Measurements from ENCODE around the gene FRMD5. TPM values are rescaled to one million over a fixed set of nuclear protein-coding genes. Genes with fewer than 3 reads are reported as not detected.

Gene FRMD5
- total RNA-seq, 6 experiments from 2014 or later, result not detected

DNA sequence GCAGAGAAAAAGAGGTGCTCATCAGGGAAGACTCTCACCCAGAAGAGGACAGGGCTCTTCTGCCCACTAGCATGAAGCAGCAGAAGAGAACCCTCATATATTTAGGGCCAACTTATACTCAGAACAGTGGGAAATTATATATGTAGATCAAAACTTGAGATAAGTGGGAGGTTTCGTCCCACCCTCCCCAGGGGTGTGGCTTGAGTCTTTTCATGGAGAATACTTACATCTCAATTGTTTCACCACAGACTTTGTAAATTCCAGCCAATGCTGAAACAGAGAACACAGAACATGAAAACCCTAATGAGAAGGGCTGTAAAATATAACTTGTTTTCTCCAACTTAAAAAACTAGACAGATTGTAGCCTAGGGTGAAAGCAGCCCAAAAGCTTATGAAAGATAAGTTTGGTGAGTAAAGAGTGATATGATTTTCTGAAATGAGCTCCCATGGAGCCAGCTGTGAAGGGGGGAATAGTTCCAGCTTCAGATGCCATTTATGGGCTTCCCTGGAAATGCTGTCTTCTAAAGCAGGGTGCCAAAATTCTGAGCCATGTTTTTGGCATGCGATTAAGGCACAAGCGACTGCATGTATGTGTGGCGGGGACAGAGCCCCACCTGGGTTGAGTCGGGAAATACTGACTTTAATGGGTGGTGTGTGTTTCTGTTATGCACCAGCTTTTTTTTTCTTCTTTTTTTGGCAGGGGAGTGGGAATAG is 275.4 kb downstream of the FRMD5 start:
- no peak overlapping the region for H3K27ac ChIP-seq
- 74% methylated on average over 4 of the region's 5 CpGs for WGBS (ENCODE audit: insufficient coverage, low coverage, low lambda C conversion rate, missing lambda C conversion rate)
- no peak for ATAC-seq
- no peaks in the 10 kb centered on the region for H3K36me3 ChIP-seq
- no peaks in the 10 kb centered on the region for H3K9me3 ChIP-seq
- TF ChIP-seq, protein P1, sequence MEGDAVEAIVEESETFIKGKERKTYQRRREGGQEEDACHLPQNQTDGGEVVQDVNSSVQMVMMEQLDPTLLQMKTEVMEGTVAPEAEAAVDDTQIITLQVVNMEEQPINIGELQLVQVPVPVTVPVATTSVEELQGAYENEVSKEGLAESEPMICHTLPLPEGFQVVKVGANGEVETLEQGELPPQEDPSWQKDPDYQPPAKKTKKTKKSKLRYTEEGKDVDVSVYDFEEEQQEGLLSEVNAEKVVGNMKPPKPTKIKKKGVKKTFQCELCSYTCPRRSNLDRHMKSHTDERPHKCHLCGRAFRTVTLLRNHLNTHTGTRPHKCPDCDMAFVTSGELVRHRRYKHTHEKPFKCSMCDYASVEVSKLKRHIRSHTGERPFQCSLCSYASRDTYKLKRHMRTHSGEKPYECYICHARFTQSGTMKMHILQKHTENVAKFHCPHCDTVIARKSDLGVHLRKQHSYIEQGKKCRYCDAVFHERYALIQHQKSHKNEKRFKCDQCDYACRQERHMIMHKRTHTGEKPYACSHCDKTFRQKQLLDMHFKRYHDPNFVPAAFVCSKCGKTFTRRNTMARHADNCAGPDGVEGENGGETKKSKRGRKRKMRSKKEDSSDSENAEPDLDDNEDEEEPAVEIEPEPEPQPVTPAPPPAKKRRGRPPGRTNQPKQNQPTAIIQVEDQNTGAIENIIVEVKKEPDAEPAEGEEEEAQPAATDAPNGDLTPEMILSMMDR (IDR thresholded peaks at IDR 0.05), result no peak
- TF ChIP-seq POLR2A (IDR thresholded peaks at IDR 0.05), result no peak
- H3K4me3 ChIP-seq, result no peak overlapping the region
- H3K4me1 ChIP-seq, result no peaks in the 10 kb centered on the region
- intact Hi-C loops (cut with DNase I), result no loop called here
- H3K27me3 ChIP-seq, result no peaks in the 10 kb centered on the region
- no peak for DNase-seq

DNA sequence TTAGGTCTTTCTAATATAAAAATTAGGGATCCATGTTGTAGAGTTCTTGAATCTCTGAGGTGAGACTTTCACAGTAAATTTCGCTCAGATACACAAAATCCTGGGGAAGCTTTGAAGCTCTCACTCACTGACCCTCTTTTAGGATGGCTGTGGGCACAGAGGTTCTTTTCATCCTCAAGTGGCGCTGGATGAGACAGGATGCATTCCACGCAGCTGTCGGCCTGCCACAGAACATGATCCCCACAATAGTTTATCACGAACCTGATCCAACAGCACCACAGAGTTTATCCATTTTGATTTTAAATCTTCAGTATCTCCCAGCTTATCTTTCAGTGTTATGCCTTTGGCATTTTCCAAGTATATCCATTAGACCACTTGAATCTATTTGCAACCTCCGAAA is 276.4 kb downstream of the FRMD5 start:
- WGBS (ENCODE audit: insufficient coverage, low coverage, low lambda C conversion rate, missing lambda C conversion rate), result 64% methylated on average over 5 of the region's 6 CpGs
- ATAC-seq (no peak), DNase-seq (no peak)
- H3K9me3 ChIP-seq, result no peaks in the 10 kb centered on the region
- no peaks in the 10 kb centered on the region for H3K27me3 ChIP-seq
- H3K27ac ChIP-seq, result no peak overlapping the region
- H3K4me1 ChIP-seq, result no peaks in the 10 kb centered on the region
- H3K4me3 ChIP-seq, result no peak overlapping the region
- TF ChIP-seq, protein P1 (IDR thresholded peaks at IDR 0.05), result no peak
- TF ChIP-seq POLR2A (IDR thresholded peaks at IDR 0.05), result no peak
- intact Hi-C loops (cut with DNase I), result no loop called here
- no peaks in the 10 kb centered on the region for H3K36me3 ChIP-seq

DNA sequence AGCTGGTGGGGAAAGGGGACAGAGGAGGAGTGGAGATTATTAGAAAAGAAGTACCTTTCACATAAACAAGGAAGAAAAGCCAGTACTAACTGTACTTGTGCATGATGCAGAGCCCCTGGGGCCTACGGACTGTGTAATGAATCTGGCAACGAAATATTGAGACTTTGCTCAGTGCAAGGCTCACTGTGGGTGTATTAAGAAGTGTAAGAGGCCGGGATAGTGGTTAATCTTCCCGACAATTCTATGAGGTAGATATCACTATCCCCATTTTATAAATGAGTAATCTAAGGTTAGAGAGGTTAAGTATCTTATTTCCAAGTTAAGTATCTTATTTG is 278.8 kb downstream of the FRMD5 start:
- Histone ChIP-seq H3K4me1 (no peaks in the 10 kb centered on the region), H3K36me3 (no peaks in the 10 kb centered on the region), H3K27me3 (no peaks in the 10 kb centered on the region), H3K9me3 (no peaks in the 10 kb centered on the region), H3K4me3 (no peak overlapping the region), H3K27ac (no peak overlapping the region)
- DNase-seq (no peak), ATAC-seq (no peak)
- WGBS (ENCODE audit: insufficient coverage, low coverage, low lambda C conversion rate, missing lambda C conversion rate), result 80% methylated on average over 4 of the region's 4 CpGs
- intact Hi-C loops (cut with DNase I), result no loop called here
- TF ChIP-seq, protein P1 (IDR thresholded peaks at IDR 0.05), result no peak
- no peak for TF ChIP-seq POLR2A (IDR thresholded peaks at IDR 0.05)

DNA sequence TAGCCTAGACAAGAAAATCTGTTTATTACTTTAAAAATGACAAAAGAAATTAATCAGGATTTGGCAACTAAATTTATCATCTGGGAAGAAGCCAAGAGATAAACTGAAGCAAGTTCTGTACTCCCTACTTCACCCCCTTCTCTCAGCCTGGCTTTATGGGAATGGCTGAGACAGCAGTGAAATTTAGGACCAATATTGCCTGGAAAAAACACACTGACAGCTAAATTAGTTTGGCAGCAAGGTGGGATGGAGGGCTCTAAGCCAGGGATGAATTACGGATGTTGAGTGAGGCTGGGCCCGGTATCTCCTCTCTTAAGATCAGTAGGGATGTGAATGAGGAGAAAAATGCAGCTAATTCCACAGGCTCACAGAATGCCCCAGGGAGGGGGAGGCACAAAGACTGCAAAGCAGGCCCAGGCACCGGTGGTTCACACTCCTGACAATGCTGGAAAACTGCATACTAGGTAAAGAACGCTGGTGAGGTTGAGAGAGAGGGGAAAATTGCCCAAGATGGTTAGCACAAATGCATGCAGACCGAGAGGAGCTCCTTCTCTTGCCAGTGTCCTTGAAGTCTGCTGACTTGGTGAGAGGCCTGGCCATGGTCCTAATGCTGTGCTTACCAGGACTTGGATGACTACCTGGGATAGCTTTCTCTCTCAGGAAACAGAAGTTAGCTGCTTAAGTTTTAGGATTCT is 279.3 kb downstream of the FRMD5 start:
- no peak for TF ChIP-seq POLR2A (IDR thresholded peaks at IDR 0.05)
- TF ChIP-seq, protein P1 (IDR thresholded peaks at IDR 0.05), result no peak
- no peaks in the 10 kb centered on the region for H3K4me1 ChIP-seq
- H3K36me3 ChIP-seq, result no peaks in the 10 kb centered on the region
- H3K27ac ChIP-seq, result no peak overlapping the region
- ATAC-seq, result no peak
- no peaks in the 10 kb centered on the region for H3K9me3 ChIP-seq
- DNase-seq, result no peak
- intact Hi-C loops (cut with DNase I), result no loop called here
- H3K4me3 ChIP-seq, result no peak overlapping the region
- 67% methylated on average over 5 of the region's 5 CpGs for WGBS (ENCODE audit: insufficient coverage, low coverage, low lambda C conversion rate, missing lambda C conversion rate)
- H3K27me3 ChIP-seq, result no peaks in the 10 kb centered on the region
